Measurements from ENCODE around the gene VANGL2.

The VANGL2 gene

GRCh38 chr1:160428655-160429054 is 28.3 kb downstream of the VANGL2 start:
- H3K36me3 Mint-ChIP-seq (ENCODE audit: low read depth): peaks cover 30% of the 10 kb centered on the region
- H3K27ac Mint-ChIP-seq: no peak overlapping the region
- peak; percentile 53 for TF ChIP-seq CTCF (IDR thresholded peaks at IDR 0.05)
- DNase-seq: peak; percentile 37
- H3K9me3 Mint-ChIP-seq: no peaks in the 10 kb centered on the region
- no peak overlapping the region for H3K4me3 Mint-ChIP-seq
- H3K27me3 Mint-ChIP-seq (ENCODE audit: low read depth, poor library complexity): peaks cover 5% of the 10 kb centered on the region
- peaks cover 5% of the 10 kb centered on the region for H3K4me1 Mint-ChIP-seq

GRCh38 chr1:160429125-160429561 is 28.8 kb downstream of the VANGL2 start:
- Mint-ChIP-seq H3K9me3 (no peaks in the 10 kb centered on the region), H3K27me3 (ENCODE audit: low read depth, poor library complexity) (peaks cover 10% of the 10 kb centered on the region), H3K27ac (no peak overlapping the region), H3K4me1 (peaks cover 5% of the 10 kb centered on the region), H3K36me3 (ENCODE audit: low read depth) (peaks cover 28% of the 10 kb centered on the region), H3K4me3 (no peak overlapping the region)
- no peak for TF ChIP-seq CTCF (IDR thresholded peaks at IDR 0.05)
- DNase-seq: no peak

- H3K36me3 Mint-ChIP-seq (ENCODE audit: low read depth): peaks cover 21% of the 10 kb centered on the region
- peaks cover 15% of the 10 kb centered on the region for H3K27me3 Mint-ChIP-seq (ENCODE audit: low read depth, poor library complexity)
- peak overlapping the region; percentile 70 for H3K27ac Mint-ChIP-seq
- H3K9me3 Mint-ChIP-seq: no peaks in the 10 kb centered on the region
- no peak for DNase-seq
- peaks cover 5% of the 10 kb centered on the region for H3K4me1 Mint-ChIP-seq
- no peak for TF ChIP-seq CTCF (IDR thresholded peaks at IDR 0.05)
- no peak overlapping the region for H3K4me3 Mint-ChIP-seq
Observed at GRCh38 chr1:160429702-160430535, 29.6 kb downstream of the VANGL2 start.

- no peak overlapping the region for H3K4me3 Mint-ChIP-seq
- peaks cover 5% of the 10 kb centered on the region for H3K4me1 Mint-ChIP-seq
- no peak for TF ChIP-seq CTCF (IDR thresholded peaks at IDR 0.05)
- H3K9me3 Mint-ChIP-seq: no peaks in the 10 kb centered on the region
- H3K36me3 Mint-ChIP-seq (ENCODE audit: low read depth): peaks cover 13% of the 10 kb centered on the region
- no peak overlapping the region for H3K27ac Mint-ChIP-seq
- peaks cover 15% of the 10 kb centered on the region for H3K27me3 Mint-ChIP-seq (ENCODE audit: low read depth, poor library complexity)
- no peak for DNase-seq
Observed at GRCh38 chr1:160431006-160431405, 30.6 kb downstream of the VANGL2 start.

GRCh38 chr1:160431571-160431970 is 31.2 kb downstream of the VANGL2 start:
- H3K9me3 Mint-ChIP-seq: no peaks in the 10 kb centered on the region
- H3K4me3 Mint-ChIP-seq: no peak overlapping the region
- peaks cover 5% of the 10 kb centered on the region for H3K4me1 Mint-ChIP-seq
- no peak overlapping the region for H3K27ac Mint-ChIP-seq
- peaks cover 7% of the 10 kb centered on the region for H3K36me3 Mint-ChIP-seq (ENCODE audit: low read depth)
- H3K27me3 Mint-ChIP-seq (ENCODE audit: low read depth, poor library complexity): peaks cover 15% of the 10 kb centered on the region
- no peak for DNase-seq
- no peak for TF ChIP-seq CTCF (IDR thresholded peaks at IDR 0.05)

- Mint-ChIP-seq H3K9me3 (no peaks in the 10 kb centered on the region), H3K4me1 (peaks cover 5% of the 10 kb centered on the region), H3K27me3 (ENCODE audit: low read depth, poor library complexity) (peaks cover 15% of the 10 kb centered on the region), H3K27ac (no peak overlapping the region), H3K36me3 (ENCODE audit: low read depth) (peaks cover 7% of the 10 kb centered on the region), H3K4me3 (no peak overlapping the region)
- DNase-seq: no peak
- no peak for TF ChIP-seq CTCF (IDR thresholded peaks at IDR 0.05)
Observed at GRCh38 chr1:160432371-160432786, 32.0 kb downstream of the VANGL2 start.
